Skeletal muscle tissue (tissue), 4 donors: ENCODE measurements around the gene CLIC5. TPM values are rescaled to one million over a fixed set of nuclear protein-coding genes. Genes with fewer than 3 reads are reported as not detected.

Source experiments
- H3K27ac ChIP-seq: one replicate; pipeline ENCODE4 v1.7.0; 2013; ENCODE audit warnings: mild to moderate bottlenecking, low read depth, low read length, inconsistent platforms
- H3K27me3 ChIP-seq, 3 donors: one replicate each; pipeline ENCODE4 v1.7.0; 2013; ENCODE audit warnings: low read length in 3 of 3; ENCODE audit not compliant: control insufficient read depth in 3 of 3, insufficient read depth in 3 of 3
- H3K36me3 ChIP-seq, 3 donors: one replicate each; pipeline ENCODE4 v1.7.0; 2013; ENCODE audit warnings: low read length in 3 of 3; ENCODE audit not compliant: control insufficient read depth in 3 of 3, insufficient read depth in 3 of 3
- H3K4me1 ChIP-seq, 3 donors: one replicate each; pipeline ENCODE4 v1.7.0; 2013; ENCODE audit warnings: low read length in 3 of 3, mild to moderate bottlenecking in 3 of 3; ENCODE audit not compliant: control insufficient read depth in 3 of 3, insufficient read depth in 3 of 3
- H3K4me3 ChIP-seq, 3 donors: one replicate each; pipeline ENCODE4 v1.7.0; 2013; ENCODE audit warnings: low read length in 3 of 3
- H3K9ac ChIP-seq, 3 donors: one replicate each; pipeline ENCODE4 v1.7.0; 2013; ENCODE audit warnings: low read length in 3 of 3, mild to moderate bottlenecking in 3 of 3, moderate library complexity in 2 of 3, low read depth in 1 of 3
- H3K9me3 ChIP-seq, 3 donors: one replicate each; pipeline ENCODE4 v1.7.0; 2013; ENCODE audit warnings: low read length in 3 of 3; ENCODE audit not compliant: control insufficient read depth in 3 of 3
- total RNA-seq: library from RNA; depleted of rRNA; stranded (reverse); fragments of >200 nt; gene quantifications from one replicate; pipeline ENCODE4 v1.2.3, GENCODE V29; 2014
- donor health status: Osteomylitis.

Gene CLIC5
- 7.8 TPM for total RNA-seq

DNA sequence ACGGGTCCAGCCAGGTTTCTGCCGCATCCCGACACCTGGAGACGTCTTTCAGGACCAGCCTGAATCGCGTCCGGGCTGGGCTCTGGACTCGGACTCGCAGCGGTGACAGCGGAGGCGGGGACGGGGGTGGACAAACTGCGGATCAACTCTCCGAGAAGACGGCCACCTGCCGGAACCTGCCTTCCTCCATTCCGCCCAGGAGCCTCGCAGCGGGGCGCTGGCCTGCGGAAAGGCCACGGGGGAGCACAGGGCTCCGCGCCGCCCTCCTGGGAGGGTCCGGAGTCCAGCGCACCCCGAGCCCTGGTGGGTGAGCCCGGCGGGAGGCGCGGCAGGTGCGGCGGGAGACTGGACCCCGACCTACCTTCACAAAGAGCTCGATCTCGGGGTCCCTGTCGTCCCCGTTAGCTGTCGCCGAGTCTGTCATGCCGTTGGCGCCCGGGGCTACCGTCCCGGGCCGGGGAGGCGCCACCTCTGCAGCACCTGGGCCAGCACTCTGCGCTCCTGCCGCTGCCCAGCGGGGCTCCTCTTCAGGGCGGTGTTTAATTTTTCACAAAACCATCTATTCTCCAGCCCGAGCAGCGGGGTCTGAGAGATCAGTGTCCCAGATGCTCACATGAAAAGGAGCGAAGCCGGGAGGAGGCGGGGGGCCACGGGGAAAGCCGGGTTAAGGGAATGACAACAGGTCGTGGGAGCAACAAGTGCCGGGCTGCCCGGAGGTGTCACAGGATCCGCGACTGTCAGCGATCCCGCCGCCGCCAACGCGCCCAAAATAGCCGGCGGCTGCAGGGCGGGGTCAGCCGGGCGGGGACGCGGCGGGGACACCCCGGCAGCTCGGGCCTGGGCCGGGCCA is at the start of gene CLIC5:
CLIC5 (minus strand) TSS at position 742 of the 850 bp plus-strand sequence; CDS start at position 424, 318 bp downstream.
- no peaks in the 10 kb centered on the region for H3K27me3 ChIP-seq

DNA sequence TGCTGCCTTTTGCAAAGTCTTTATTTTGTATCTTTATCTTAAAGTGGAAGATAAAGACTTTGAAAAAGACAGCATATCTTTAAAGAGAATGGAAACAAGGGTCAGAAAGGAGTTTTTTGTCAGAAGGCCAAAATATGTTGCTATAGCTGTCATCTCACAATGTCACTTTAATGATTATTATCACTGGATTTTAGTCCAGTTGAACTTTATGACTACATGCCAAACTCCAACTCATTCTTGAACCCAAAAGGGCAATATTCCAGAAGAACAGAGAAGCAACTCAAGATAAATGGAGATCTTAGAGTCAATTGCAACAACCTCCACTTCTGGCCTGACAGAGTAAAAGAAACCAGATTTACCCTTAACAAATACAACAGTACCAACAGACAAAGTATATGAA is 47.3 kb upstream of the CLIC5 start:
- Histone ChIP-seq H3K9me3 (no peaks in the 10 kb centered on the region), H3K36me3 (no peaks in the 10 kb centered on the region), H3K27ac (no peak overlapping the region), H3K9ac (no peak overlapping the region), H3K4me3 (no peak overlapping the region), H3K4me1 (peaks cover 0 to 8% (median 3%) of the 10 kb centered on the region in 3 donors), H3K27me3 (no peaks in the 10 kb centered on the region)

More for the DNA sequence above, at the start of gene CLIC5:
- no peaks in the 10 kb centered on the region for H3K9me3 ChIP-seq
- peaks cover 0 to 3% (median 0%) of the 10 kb centered on the region in 3 donors for H3K36me3 ChIP-seq
- peak within 1 kb of the TSS; percentile 94 to 98 (median 98) for H3K9ac ChIP-seq
- H3K27ac ChIP-seq = peak within 1 kb of the TSS; percentile 97
- H3K4me1 ChIP-seq = peaks cover 24 to 28% (median 27%) of the 10 kb centered on the region in 3 donors
- H3K4me3 ChIP-seq = peak within 1 kb of the TSS; percentile 81 to 91 (median 90)

DNA sequence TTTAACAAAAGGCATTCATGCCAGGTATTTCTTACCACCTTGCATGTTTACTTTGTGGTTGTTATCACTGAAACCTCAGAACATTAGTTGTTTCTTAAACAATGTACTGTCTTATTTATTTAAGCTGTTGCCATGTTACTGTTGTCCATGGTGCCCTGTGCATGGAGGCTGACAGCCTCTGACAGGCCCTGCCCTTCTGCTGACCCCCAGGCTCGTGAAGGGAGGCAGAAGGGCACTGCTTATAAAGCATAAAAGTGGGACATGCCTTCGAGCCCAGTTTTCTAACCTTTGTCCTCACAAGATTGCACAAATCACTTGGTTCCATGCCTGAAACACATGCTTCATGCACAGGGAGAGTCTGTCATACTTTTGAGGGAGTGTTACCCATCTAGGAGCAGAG is 46.7 kb upstream of the CLIC5 start:
- H3K27me3 ChIP-seq = no peaks in the 10 kb centered on the region
- H3K9ac ChIP-seq = no peak overlapping the region
- no peaks in the 10 kb centered on the region for H3K9me3 ChIP-seq

DNA sequence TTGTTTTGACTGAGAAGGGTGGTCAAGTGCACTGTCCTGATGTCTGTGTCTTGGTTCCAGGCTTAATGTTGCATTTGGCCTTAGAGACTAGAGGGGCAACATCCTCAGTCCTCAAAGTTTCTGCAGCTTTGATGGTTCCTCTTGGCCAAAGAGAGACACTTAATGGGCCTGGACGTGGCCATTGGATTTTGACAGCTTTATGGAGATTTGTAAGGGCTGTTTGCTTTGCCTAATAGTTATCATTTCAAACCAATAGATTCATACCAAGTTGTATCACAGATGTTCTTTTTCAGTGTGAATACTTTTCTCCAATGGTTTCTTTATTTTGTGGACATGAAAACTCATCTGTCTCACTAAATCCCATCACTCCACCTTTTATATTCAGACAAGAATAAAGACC is 45.8 kb upstream of the CLIC5 start:
- Histone ChIP-seq H3K27ac (no peak overlapping the region), H3K9ac (no peak overlapping the region), H3K36me3 (no peaks in the 10 kb centered on the region), H3K4me3 (no peak overlapping the region), H3K27me3 (no peaks in the 10 kb centered on the region), H3K9me3 (no peaks in the 10 kb centered on the region), H3K4me1 (peaks cover 0 to 8% (median 3%) of the 10 kb centered on the region in 3 donors)

More for the DNA sequence above, 46.7 kb upstream of the CLIC5 start:
- Histone ChIP-seq H3K36me3 (no peaks in the 10 kb centered on the region), H3K4me1 (peaks cover 0 to 8% (median 3%) of the 10 kb centered on the region in 3 donors), H3K4me3 (no peak overlapping the region), H3K27ac (no peak overlapping the region)

DNA sequence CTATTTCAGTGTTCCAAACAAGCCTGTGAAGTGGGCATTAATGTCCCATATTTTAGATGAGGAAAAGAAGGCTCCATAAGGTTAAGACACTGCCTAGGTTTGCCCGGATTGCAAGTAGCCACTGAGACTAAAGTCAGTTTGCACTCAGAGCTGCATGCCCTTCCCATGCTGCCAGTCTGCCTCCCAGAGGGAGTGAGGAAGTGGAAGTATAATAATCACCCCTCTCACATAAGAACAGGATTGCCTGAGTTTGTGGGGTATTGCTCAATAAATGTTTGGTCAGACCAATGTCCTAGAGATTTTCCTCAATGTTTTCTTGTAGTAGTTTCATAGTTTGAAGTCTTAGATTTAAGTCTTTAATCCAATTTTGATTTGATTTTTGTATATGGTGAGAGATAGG is 43.9 kb upstream of the CLIC5 start:
- Histone ChIP-seq H3K9me3 (no peaks in the 10 kb centered on the region), H3K27me3 (no peaks in the 10 kb centered on the region), H3K36me3 (no peaks in the 10 kb centered on the region), H3K9ac (no peak overlapping the region), H3K4me1 (peaks cover 0 to 8% (median 5%) of the 10 kb centered on the region in 3 donors), H3K27ac (no peak overlapping the region), H3K4me3 (no peak overlapping the region)

DNA sequence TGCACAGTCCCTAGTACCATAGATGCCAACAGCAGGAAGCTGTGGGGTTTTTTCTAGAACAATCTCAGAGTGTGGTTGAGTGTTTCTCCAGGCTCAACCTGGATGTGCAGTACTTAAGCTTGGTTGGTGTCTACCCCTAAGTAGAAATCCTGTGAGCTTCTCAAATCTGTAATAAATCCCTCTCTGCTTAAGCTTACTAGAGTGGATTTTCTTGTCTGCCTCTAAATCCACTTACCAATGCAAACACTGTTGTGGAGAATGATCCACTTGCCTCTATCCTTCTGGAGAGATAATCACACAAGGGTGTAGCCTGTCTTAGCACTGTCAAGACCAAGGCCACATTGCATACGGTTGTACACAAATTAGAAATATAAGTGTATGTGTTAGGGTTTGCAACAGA is 43.3 kb upstream of the CLIC5 start:
- Histone ChIP-seq H3K27ac (no peak overlapping the region), H3K9ac (no peak overlapping the region), H3K4me3 (no peak overlapping the region), H3K27me3 (no peaks in the 10 kb centered on the region), H3K9me3 (no peaks in the 10 kb centered on the region), H3K36me3 (no peaks in the 10 kb centered on the region), H3K4me1 (peaks cover 5 to 14% (median 10%) of the 10 kb centered on the region in 3 donors)

DNA sequence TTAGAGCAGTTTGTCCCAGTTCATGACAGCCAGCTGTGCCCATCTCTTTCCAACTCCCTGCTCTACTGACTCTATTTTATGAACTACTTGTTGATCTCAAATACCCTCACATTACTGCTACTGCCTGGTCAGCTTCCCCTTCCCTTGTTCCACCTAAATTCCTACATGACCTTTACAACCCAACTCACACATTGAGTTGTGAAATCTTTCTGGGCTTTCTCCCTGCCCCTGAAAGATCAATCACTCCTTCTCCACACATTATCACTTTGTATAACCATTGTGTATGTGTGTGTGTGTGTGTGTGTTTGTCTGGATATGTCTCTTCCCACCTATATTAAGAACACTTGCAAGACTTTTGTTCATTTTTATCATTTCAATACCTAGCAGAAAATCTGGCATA is 42.1 kb upstream of the CLIC5 start:
- Histone ChIP-seq H3K9ac (no peak overlapping the region), H3K36me3 (no peaks in the 10 kb centered on the region)

DNA sequence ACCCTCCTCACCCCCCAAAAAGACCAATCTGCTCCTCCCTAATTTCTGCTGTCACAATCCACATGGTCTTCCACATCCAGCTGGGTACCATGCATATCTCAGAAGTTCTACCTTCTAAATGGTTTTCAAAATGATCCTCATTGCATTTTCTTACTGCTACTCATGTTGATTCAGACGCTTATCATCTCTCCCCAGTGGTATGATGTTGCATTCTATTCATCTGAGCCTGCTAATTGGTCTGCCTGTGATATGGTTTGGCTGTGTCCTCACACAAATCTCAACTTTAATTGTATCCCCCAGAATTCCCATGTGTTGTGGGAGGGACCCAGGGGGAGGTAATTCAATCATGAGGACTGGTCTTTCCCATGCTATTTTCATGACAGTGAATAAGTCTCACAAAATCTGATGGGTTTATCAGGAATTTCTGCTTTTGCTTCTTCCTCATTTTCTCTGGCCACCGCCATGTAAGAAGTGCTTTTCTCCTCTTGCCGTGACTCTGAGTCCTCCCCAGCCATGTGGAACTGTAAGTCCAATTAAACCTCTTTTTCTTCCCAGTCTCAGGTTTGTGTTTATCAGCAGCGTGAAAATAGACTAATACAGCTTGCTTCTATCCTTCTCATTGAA is 41.4 kb upstream of the CLIC5 start:
- Histone ChIP-seq H3K27ac (no peak overlapping the region), H3K4me3 (no peak overlapping the region), H3K36me3 (no peaks in the 10 kb centered on the region), H3K9me3 (no peaks in the 10 kb centered on the region), H3K4me1 (peaks cover 22 to 33% (median 28%) of the 10 kb centered on the region in 3 donors), H3K27me3 (no peaks in the 10 kb centered on the region), H3K9ac (no peak overlapping the region)

More for the DNA sequence above, 42.1 kb upstream of the CLIC5 start:
- Histone ChIP-seq H3K4me3 (no peak overlapping the region), H3K9me3 (no peaks in the 10 kb centered on the region), H3K27me3 (no peaks in the 10 kb centered on the region), H3K27ac (no peak overlapping the region), H3K4me1 (peaks cover 15 to 25% (median 21%) of the 10 kb centered on the region in 3 donors)

DNA sequence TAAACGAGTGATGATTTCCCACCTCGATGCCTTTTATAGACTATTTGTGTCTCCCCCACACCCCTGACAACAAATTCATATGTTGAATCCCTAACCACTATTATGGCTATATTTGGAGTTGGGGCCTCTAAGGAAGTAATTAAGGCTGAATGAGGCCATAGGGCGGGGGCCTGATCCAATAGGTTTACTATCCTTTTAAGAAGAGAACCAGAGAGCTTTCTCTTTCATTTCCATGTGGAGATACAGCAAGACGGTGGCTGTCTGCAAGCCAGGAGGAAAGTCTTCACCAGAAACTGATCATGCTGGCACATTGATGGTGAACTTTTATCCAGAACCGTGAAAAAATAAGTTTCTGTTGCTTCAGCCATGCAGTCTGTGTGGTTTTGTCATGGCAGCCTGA is 38.9 kb upstream of the CLIC5 start:
- H3K27ac ChIP-seq = peak overlapping the region; percentile 92
- no peaks in the 10 kb centered on the region for H3K27me3 ChIP-seq
- H3K4me3 ChIP-seq = no peak overlapping the region
- H3K36me3 ChIP-seq = no peaks in the 10 kb centered on the region
- H3K9me3 ChIP-seq = no peaks in the 10 kb centered on the region
- H3K9ac ChIP-seq = no peak overlapping the region
- H3K4me1 ChIP-seq = peaks cover 24 to 42% (median 32%) of the 10 kb centered on the region in 3 donors
